Natural killer cell (primary cell): ENCODE data around the gene SIRT4. TPM values are rescaled to one million over a fixed set of nuclear protein-coding genes. Genes with fewer than 3 reads are reported as not detected.
A peak's percentile ranks its signal among the peaks of the same experiment; 100 is the strongest.

Experiments used
- ATAC-seq, 3 donors: fragments of 150-1000 bp in 2 of 3; fragments of 200-7000 bp in 1 of 3; cut with Tn5 transposase; 1 replicate in 1 of 3; 2 replicates in 2 of 3; pipeline ENCODE4 v1.10.0; 2021; ENCODE audit warnings: mild to moderate bottlenecking in 2 of 3, moderate library complexity in 2 of 3
- DNase-seq, 2 donors: peaks; one replicate each; pipeline versions ENCODE4 v3.0.0 to v3.0.0-alpha.2; 2013 to 2021; ENCODE audit warnings: mixed read lengths in 1 of 2
- H3K27ac ChIP-seq: one replicate; pipeline ENCODE4 v1.5.1; 2013; ENCODE audit warnings: mild to moderate bottlenecking, low read length
- H3K27me3 ChIP-seq: one replicate; pipeline ENCODE4 v1.6.1; 2013; ENCODE audit warnings: low read length; ENCODE audit not compliant: control insufficient read depth, insufficient read depth
- H3K36me3 ChIP-seq: one replicate; pipeline ENCODE4 v1.6.1; 2013; ENCODE audit warnings: low read length; ENCODE audit not compliant: control insufficient read depth, insufficient read depth
- H3K4me1 ChIP-seq: one replicate; pipeline ENCODE4 v1.6.1; 2013; ENCODE audit warnings: low read length; ENCODE audit not compliant: control insufficient read depth, insufficient read depth
- H3K4me3 ChIP-seq: one replicate; pipeline ENCODE4 v1.5.1; 2013; ENCODE audit warnings: low read length
- H3K9me3 ChIP-seq: one replicate; pipeline ENCODE4 v1.6.1; 2013; ENCODE audit warnings: low read length; ENCODE audit not compliant: control insufficient read depth, insufficient read depth
- H3K27ac Mint-ChIP-seq, 2 donors: one replicate each; pipeline ENCODE4 v1.8.0; 2022; ENCODE audit warnings: mild to moderate bottlenecking in 2 of 2, mixed read lengths in 2 of 2, moderate library complexity in 1 of 2
- H3K27me3 Mint-ChIP-seq, 2 donors: one replicate each; pipeline ENCODE4 v1.8.0; 2022; ENCODE audit warnings: low read depth in 2 of 2, mixed read lengths in 2 of 2
- H3K36me3 Mint-ChIP-seq: one replicate; pipeline ENCODE4 v1.8.0; 2022; ENCODE audit warnings: mixed read lengths
- H3K4me1 Mint-ChIP-seq, 2 donors: one replicate each; pipeline ENCODE4 v1.8.0; 2022; ENCODE audit warnings: mixed read lengths in 2 of 2
- H3K4me3 Mint-ChIP-seq: one replicate; pipeline ENCODE4 v1.8.0; 2022; ENCODE audit warnings: mild to moderate bottlenecking, moderate library complexity, mixed read lengths
- H3K9me3 Mint-ChIP-seq, 2 donors: one replicate each; pipeline ENCODE4 v1.8.0; 2022; ENCODE audit warnings: mixed read lengths in 2 of 2
- CTCF ChIP-seq: fragments of 200-600 bp; IDR thresholded peaks from one replicate; pipeline ENCODE4 v1.8.0; 2022; ENCODE audit warnings: antibody characterized with exemption
- WGBS: methylation state at CpG from one replicate; pipeline ENCODE4 v1.1.7; 2013; ENCODE audit warnings: missing lambda C conversion rate; ENCODE audit not compliant: insufficient coverage; 5-methylcytosine and 5-hydroxymethylcytosine counted together
- intact Hi-C: fragments of 100-400 bp; cut with micrococcal nuclease; formaldehyde crosslinking; loops from one replicate; pipeline ENCODE4 v1.14.2; 2022
- total RNA-seq, 4 donors: library from RNA; stranded (reverse); fragments of 120-200 nt in 1 of 4; gene quantifications; one replicate each; pipeline versions ENCODE4 v1.2.3 to v1.2.4, GENCODE V29; 2013 to 2022

SIRT4 gene
- total RNA-seq, 3 donors from 2014 or later (not counting 1 experiment from before 2014, with no cell fraction given), result 2.0 to 2.1 (median 2.1) TPM

- no peaks in the 10 kb centered on the region for H3K27me3 ChIP-seq
Measured at GRCh38 chr12:120264086-120264903, 37.8 kb upstream of the SIRT4 start.

GRCh38 chr12:120264904-120265472 lies 37.1 kb upstream of the SIRT4 start:
- Histone ChIP-seq H3K4me3 (peak overlapping the region; percentile 80), H3K36me3 (no peaks in the 10 kb centered on the region), H3K27me3 (no peaks in the 10 kb centered on the region), H3K4me1 (peaks cover 56% of the 10 kb centered on the region), H3K27ac (peak overlapping the region; percentile 75), H3K9me3 (no peaks in the 10 kb centered on the region)
- TF ChIP-seq CTCF, result no peak
- no peak for ATAC-seq
- Mint-ChIP-seq H3K4me3 (peak overlapping the region; percentile 94), H3K9me3 (no peaks in the 10 kb centered on the region), H3K4me1 (peaks cover 54 to 56% of the 10 kb centered on the region in 2 donors), H3K36me3 (peaks cover 8% of the 10 kb centered on the region), H3K27ac (peak overlapping the region; percentile 93 to 94), H3K27me3 (no peaks in the 10 kb centered on the region)
- peak in 1 of 2 donors; percentile 38 for DNase-seq
- 2% methylated on average over 29 of the region's 29 CpGs for WGBS
- intact Hi-C loops, result loop anchor here (1.0 kb wide), 1 partner anchor 37 kb away; no protein-coding TSS in a partner anchor

More at GRCh38 chr12:120264086-120264903, 37.8 kb upstream of the SIRT4 start:
- Histone ChIP-seq H3K9me3 (no peaks in the 10 kb centered on the region), H3K4me3 (peak overlapping the region; percentile 80), H3K4me1 (peaks cover 63% of the 10 kb centered on the region), H3K36me3 (peaks cover 2% of the 10 kb centered on the region), H3K27ac (peak overlapping the region; percentile 75)
- Mint-ChIP-seq H3K4me3 (peak overlapping the region; percentile 94), H3K36me3 (peaks cover 8% of the 10 kb centered on the region), H3K27me3 (no peaks in the 10 kb centered on the region), H3K9me3 (no peaks in the 10 kb centered on the region), H3K4me1 (peaks cover 61 to 63% of the 10 kb centered on the region in 2 donors), H3K27ac (peak overlapping the region; percentile 93 to 94)
- intact Hi-C loops, result no loop called here
- 38% methylated on average over 15 of the region's 15 CpGs for WGBS
- no peak for DNase-seq
- no peak for TF ChIP-seq CTCF
- no peak for ATAC-seq

- ATAC-seq (peak; percentile 88 to 99 (median 93)), DNase-seq (peak; percentile 95)
- Mint-ChIP-seq H3K36me3 (peaks cover 8% of the 10 kb centered on the region), H3K4me1 (peaks cover 48 to 49% of the 10 kb centered on the region in 2 donors), H3K27ac (peak within 1 kb of the TSS; percentile 93 to 94), H3K9me3 (no peaks in the 10 kb centered on the region), H3K4me3 (peak within 1 kb of the TSS; percentile 94), H3K27me3 (no peaks in the 10 kb centered on the region)
- H3K27ac ChIP-seq, result peak within 1 kb of the TSS; percentile 75
- no peaks in the 10 kb centered on the region for H3K36me3 ChIP-seq
- no peaks in the 10 kb centered on the region for H3K27me3 ChIP-seq
- peaks cover 49% of the 10 kb centered on the region for H3K4me1 ChIP-seq
- peak within 1 kb of the TSS; percentile 80 for H3K4me3 ChIP-seq
- H3K9me3 ChIP-seq, result no peaks in the 10 kb centered on the region
- intact Hi-C loops, result loop anchor here (1.0 kb wide), 1 partner anchor 37 kb away; no protein-coding TSS in a partner anchor
- peak; percentile 65 for TF ChIP-seq CTCF
- 2% methylated on average over 81 of the region's 81 CpGs for whole genome bisulfite sequencing
Measured at GRCh38 chr12:120265473-120266179, 36.5 kb upstream of the SIRT4 start, which contains the start of gene PXN. Gene PXN (minus strand): TSS chr12:120265730. CDS start chr12:120265629, 101 bp downstream.
